T-helper 2 cell (primary cell): ENCODE data around the gene ZNF343.
A peak's percentile ranks its signal among the peaks of the same experiment; 100 is the strongest.
"Not testable (repeated sequence)": the region's sequence is repeated elsewhere in the genome, so short reads cannot be mapped to it uniquely, and the experiment has no call there.

Source experiments
- DNase-seq, 5 experiments: peaks; one replicate each; pipeline versions ENCODE4 v3.0.0 to v3.0.0-alpha.2; 2012 to 2022

ZNF343 gene

GRCh38 chr20:2521369-2522305 lies 12.9 kb upstream of the ZNF343 start:
- peak in 4 of 5 experiments; percentile 9 to 47 (median 29) for DNase-seq

DNA sequence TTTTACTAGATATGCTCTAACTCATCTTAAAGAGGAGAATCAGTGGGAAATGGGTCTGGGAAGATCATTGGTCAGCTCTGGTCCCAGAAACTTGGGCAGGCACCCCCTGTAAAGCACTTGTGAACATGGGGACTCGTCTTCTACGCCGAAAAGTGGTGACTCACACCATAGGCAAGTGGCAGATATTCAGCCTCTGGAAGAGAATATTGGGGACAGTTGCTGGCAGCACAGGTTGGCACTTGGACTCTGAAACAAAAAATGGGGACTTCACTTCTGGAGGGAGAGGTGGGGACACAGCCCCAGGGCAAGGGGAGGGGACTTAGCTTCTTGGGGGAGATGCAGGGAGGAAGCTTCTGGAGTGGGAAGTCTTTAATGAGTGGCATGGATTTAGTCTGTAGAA lies 11.9 kb upstream of the ZNF343 start:
- DNase-seq = no peak

DNA sequence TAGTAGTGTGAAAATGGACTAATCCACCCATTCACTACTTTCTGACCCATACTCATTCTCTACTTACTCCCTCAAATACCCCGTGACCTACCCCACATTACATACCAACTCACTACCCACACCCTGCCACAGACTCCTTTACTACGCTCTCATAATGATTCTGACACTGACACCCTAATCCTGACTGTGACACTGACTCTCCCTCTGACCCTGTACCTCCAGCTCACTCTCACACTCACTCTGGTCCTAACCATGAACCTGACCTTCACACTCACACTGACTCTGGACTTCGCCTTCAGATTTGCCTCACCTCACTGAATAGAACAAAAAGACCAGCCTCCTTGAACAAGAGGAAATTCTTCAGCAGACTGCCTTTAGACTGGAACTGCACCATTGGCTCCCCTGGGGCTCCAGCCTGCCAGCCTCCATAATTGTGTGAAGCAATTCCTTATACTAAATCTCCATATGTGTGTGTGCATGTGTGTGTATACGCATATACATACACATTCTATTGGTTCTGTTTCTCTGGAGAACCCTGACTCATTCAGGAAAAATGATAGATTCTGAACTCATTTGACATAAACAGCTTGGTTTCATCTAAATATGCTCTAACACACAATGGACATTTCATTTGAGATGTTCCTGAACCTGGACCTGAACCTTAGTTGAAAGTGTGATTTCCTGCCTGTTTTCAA lies 10.5 kb upstream of the ZNF343 start:
- DNase-seq = no peak

DNA sequence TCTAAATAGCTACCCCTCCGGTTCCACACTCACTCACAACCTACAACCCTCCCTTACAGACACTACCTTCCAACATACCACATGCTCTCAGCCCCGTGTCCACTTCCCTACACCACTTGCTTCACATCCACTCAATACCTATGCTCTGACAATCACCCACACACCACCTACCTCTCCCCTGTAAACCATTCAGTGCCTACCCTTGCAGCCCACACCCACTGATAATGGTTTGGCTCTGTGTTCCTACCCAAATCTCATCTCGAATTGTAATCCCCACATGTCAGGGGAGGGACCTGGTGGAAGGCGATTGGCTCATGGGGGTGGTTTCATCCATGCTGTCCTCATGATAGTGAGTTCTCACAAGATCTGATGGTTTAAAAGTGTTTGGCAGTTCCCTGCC lies 9.8 kb upstream of the ZNF343 start:
- DNase-seq = no peak

DNA sequence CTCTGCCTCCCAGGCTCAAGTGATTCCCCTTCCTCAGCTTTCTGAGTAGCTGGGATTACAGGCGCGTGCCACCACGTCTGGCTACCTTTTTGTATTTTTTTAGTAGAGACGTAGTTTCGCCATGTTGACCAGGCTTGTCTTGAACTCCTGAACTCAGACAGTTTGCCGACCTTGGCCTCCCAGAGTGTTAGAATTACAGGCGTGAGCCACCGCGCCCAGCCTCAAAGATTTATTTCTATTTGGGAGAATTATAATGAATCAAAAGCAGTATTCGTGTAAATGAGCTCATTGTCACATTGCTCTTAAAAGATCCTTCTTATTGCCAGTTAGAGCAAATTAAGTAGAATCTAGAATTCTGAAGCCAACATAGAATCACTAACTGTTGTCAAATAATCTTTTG lies 9.4 kb upstream of the ZNF343 start:
- DNase-seq = no peak

DNA sequence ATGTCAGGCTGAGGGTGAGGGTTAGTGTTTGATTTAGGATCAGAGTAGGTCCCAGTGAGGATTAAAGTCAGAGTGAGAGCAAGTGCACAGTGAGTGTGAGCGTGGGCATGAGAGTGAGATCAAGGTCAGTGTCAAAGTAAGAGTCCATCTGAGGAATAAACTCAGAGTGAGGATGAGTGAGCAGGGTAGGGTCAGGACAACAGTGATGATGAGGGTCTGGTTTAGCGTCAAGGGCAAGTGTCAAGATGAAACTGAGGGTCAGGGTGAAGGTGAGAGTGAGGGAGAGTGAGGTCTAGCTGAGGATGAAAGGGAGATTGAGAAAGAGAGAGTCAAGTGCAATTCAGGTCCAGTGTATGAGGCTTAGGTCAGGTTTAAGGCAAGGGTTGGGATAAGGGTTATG lies 7.7 kb upstream of the ZNF343 start:
- DNase-seq = no peak

DNA sequence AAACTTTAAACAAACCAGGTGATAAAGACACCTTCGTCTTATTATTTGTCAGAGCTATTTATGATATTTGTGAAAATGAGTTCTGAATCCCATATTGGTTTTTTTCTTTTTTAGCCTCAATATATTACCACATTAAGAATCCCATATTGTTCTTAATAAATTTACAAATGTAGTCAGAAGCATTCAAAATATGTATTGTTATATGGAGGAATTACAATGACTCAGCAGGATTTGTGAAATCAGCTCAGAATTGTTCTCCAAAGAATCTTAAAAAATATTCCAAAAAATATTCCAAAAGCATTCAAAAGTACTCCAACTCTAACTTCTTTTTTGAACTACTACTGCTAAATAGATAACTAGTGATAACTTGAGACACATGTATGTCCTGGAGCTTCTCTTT lies 6.5 kb upstream of the ZNF343 start:
- DNase-seq = no peak

GRCh38 chr20:2509794-2510193 lies 1.1 kb upstream of the ZNF343 start:
- no peak for DNase-seq

GRCh38 chr20:2509468-2509781 lies 710 bp upstream of the ZNF343 start:
- DNase-seq = no peak

GRCh38 chr20:2507875-2508630 lies 662 bp downstream of the ZNF343 start:
- no peak for DNase-seq

GRCh38 chr20:2507464-2507863 lies 1.3 kb downstream of the ZNF343 start:
- DNase-seq = no peak

GRCh38 chr20:2506426-2506825 lies 2.3 kb downstream of the ZNF343 start:
- not testable (repeated sequence) for DNase-seq

- DNase-seq = not testable (repeated sequence)
Observed at GRCh38 chr20:2504803-2505202, 3.9 kb downstream of the ZNF343 start.

DNA sequence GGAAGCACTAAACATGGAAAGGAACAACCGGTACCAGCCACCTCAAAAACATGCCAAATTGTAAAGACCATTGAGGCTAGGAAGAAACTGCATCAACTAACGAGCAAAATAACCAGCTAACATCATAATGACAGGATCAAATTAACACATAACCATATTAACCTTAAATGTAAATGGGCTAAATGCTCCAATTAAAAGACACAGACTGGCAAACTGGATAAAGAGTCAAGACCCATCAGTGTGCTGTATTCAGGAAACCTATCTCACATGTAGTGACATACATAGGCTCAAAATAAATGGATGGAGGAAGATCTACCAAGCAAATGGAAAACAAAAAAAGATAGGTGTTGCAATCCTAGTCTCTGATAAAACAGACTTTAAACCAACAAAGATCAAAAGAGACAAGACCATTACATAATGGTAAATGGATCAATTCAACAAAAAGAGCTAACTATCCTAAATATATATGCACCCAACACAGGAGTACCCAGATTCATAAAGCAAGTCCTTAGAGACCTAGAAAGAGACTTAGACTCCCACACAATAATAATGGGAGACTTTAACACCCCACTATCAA lies 5.8 kb downstream of the ZNF343 start:
- DNase-seq = not testable (repeated sequence)

DNA sequence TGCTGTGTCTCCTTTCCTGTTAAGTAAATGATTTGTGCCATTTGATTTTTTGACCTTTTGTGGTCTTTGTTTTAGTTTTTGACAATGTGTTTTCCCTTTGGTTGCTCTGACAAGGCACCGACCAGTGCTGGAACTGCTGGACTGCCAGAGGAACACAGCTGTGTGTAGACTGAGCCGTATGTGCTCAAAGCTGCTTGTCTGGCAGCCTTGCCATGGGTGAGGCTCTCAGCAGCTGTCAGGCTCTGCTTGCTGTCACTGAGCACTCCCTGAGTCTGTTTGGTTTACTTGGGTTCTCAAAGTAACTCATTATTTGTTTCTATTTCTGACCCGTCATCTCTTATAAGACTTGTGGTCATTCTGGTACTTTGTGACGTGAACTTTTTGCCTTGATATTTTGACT lies 23.1 kb downstream of the ZNF343 start:
- no peak for DNase-seq

DNA sequence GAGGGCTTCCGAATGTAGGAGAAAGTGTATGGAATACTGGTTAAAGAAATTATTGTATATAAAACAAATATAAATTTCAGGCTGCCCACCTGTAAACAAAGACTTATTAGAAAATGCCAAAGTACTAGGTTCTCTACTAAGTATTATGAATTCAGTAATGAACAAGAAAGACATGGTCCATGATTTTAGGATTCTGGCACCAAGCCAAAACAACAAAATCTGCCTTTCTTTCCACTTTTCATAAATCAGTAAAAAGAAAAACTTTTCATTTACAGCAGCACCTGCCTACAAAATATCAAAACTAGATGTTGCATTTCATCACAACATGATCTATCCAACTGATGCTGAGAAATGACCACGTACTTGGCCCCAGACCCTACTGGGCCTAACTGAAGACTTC lies 23.6 kb downstream of the ZNF343 start:
- no peak for DNase-seq

DNA sequence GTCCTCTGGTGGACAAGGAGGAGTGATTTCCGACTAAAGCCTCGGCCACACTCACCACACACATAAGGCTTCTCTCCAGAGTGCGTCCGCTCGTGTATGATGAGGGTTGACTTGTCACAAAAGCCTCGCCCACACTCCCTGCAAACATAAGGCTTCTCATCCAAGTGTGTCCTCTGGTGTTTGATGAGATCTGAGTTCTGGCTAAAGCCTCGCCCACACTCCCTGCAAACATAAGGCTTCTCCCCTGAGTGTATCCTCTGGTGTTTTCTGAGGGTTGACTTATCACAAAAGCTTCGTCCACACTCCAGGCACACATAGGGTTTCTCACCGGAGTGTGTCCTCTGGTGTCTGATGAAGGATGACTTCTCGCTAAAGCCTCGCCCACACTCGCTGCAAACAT lies 25.2 kb downstream of the ZNF343 start:
- DNase-seq = no peak

GRCh38 chr20:2480381-2480780 lies 28.3 kb downstream of the ZNF343 start:
- no peak for DNase-seq

GRCh38 chr20:2476742-2477615 lies 31.7 kb downstream of the ZNF343 start:
- no peak for DNase-seq

GRCh38 chr20:2475850-2476741 lies 32.6 kb downstream of the ZNF343 start:
- no peak for DNase-seq

GRCh38 chr20:2473516-2473915 lies 35.2 kb downstream of the ZNF343 start:
- no peak for DNase-seq
